GM18858 (cell line): ENCODE results near the gene ADCY2.
"Not testable (repeated sequence)": the region's sequence is repeated elsewhere in the genome, so short reads cannot be mapped to it uniquely, and the experiment has no call there.

Experiments
- ATAC-seq: cut with Tn5 transposase; IDR thresholded peaks from one replicate; pipeline ENCODE4 v1.9.1; 2021; ENCODE audit not compliant: unreplicated experiment

The ADCY2 gene

DNA sequence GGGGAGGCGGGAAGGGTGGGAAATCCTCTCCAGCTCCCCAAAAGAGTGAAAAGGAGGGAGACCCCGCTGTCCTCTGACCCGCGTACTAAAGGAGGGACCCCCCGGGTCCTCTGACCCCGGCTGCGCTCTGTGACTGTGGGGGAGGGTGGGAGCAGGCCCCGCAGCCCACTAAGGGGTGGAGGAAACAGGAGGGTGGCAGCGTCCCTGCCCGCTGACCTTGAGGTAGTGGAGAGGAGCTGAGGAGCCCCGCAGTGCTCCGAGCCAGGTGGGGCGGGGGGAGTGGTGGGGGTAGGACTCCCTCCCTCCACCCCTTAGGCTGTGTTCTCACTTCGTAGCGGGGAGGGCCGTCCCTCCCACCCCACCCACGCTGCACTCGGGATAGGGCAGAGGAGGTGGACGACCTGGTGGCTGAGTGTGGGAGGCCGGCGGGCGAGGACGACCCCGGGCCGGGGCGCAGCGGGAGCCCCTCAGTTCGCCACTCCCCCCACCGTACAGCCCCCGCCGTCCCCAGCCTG is 449 bp upstream of the ADCY2 start:
- ATAC-seq: no peak

DNA sequence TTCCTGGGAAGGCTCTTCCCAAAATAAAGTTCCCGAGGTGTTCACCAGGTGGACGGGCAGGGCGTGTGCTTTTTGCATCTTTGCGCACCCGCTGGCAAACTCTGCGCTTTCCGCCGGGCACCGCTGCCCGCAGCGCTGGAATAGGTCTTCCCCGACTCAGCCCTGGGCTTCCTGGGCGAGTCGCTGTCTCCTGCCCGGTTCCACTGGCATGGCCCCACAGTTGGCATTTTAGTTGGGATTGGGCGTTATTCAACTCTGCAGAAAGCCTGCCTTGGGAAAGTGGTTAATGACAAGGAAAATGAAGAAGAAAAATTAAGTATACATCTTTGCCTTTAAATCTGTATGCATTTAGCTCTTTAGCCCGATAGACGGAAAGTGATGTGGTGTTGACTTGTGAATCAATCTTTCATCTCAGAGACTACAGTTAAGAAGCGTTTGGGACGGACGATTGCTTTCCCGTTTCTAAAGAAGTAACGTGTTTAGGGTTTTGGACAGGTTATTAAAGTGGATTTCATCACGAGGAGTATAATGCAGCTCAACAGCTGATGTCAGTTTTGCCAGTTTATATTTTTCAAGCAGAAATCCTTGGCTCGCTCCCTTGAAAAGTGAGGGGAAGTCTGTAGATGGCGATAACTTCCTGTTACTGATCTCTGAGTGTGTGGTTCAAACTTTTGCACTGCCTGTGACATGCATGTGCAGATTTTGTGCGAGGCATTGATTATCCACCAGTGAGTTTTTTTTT is 946 bp downstream of the ADCY2 start:
- ATAC-seq: no peak

DNA sequence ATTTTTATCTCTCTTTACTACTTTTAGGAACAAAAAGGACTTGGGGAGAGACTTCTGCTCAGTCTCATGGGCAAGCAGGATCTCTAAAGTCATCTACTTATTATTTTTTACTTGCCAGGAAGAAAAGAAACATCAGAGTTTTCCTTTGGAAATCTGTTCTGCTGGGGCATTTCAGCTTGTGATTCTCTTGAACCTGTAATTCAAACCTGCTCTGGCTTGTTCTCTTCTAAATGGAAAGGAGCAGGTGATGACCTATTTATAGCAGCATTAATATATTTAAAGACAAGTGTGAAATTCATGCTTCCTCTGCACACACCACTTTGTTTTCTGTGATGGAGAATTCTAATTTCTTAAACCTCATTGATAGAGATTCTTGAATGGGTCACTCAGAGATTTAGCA is 2.0 kb downstream of the ADCY2 start:
- ATAC-seq: no peak

DNA sequence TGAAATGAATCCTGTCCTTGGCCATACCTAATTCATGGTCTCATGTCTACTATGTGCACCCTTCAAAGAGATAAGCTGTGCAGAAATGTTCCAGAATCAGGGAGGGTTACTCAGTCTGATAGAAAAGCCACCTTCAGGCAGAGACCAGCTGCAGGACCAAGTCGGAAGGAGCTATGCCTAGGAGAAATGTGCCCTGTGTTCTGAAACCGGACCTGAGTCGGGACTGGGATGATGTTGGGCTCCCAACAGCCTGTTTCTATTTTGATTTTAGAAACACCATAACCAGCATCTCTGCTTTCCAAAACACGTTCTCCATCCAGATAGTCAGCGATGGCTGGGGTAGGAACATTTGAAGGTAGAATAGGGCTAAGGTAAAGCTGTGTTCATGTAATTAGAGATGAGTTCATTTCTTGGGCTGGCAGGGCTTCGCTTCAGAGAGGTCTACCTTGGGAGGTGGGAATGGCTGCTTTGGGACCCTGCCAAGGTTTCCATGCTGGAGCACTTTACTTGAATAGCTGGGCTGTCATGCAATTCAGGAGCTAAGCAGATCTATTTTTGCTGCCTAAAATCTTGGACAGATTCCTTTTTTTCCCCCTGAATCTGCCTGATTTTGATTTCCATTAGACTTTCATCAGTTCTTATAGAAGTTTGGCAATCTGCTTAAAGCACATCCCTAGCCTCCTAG is 2.8 kb downstream of the ADCY2 start:
- no peak for ATAC-seq

DNA sequence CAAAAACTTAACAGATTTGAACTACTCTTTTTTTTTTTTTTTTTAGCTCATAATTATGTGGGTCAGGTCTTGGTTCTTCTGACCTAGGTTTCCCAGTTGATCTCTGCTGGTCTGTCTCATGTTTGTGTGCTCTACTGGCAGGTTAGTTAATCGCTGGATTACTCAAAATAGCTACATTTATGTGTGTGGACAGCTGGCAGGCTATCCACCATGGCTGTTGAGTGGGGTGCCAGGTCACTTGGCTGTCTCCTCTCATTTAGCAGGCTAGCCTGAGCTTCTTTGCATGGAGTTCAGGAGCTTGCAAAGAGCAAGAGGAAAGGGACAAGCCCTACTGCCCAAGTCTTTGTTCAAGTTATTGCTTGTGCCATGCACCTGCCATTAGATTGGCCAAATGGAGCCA is 9.3 kb downstream of the ADCY2 start:
- no peak for ATAC-seq

DNA sequence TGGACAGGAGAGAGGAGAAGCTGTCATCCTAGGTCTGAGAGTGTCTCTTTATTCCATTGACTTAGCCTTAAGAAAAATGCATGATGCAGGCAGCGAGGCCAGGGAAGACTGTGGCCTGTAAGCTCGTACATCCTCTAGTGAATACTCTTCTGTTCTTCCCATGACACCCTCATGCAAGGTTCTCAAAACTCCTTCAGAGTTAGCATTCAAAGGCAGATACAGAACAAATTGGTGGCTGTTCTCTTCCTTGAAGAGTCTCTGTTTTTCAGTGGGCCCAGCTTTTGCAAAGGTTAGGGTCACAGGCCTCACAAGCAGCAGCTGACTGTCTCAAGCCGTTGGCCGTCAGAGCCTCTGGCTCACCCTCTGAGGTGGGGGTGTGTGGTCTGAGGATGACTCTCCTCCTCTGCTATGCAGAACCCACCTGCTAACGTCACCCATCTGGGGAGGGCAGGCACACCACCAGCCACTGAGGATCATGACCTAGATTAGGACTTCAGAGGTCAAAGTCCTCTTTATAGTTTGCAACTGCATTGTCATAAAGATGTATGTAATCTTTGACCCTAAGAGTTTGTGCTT is 15.1 kb downstream of the ADCY2 start:
- ATAC-seq: no peak

DNA sequence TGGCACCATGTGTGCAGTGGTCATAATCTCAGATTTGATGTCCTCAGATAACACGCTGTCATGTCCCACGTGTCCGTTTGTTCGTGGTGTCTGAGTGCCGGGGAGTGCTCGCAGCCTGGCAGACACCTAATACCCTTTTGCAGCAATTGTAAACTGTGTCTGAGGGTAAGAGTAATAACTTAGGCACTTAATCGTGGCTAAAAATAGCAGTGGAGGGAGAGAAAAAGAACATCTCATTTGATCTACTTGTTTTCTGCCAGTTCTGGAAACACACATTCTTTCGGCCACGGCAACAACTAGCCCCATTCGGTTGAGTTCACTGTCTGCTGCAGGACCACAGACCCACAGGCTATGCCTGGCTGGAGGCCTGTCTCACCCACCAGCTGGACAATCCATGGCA is 16.5 kb downstream of the ADCY2 start:
- ATAC-seq: no peak

DNA sequence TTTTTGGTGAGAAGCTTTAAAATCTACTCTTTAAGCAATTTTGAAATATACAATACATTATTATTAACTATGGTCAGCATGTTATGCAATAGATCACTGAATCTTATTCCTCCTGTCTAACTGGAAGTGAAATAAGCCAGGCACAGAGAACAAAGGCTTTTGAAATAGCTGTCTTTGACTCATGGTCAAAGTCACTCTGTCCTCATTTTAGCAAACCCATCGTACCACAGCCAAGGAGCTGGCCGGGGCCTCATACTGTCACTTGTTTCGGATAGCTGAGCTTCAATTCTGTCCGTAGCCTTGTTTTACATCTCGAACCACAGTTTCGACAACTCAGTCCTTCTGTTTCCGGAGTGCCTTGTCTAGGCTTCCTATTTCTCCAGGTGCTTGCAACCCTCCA is 19.2 kb downstream of the ADCY2 start:
- no peak for ATAC-seq

DNA sequence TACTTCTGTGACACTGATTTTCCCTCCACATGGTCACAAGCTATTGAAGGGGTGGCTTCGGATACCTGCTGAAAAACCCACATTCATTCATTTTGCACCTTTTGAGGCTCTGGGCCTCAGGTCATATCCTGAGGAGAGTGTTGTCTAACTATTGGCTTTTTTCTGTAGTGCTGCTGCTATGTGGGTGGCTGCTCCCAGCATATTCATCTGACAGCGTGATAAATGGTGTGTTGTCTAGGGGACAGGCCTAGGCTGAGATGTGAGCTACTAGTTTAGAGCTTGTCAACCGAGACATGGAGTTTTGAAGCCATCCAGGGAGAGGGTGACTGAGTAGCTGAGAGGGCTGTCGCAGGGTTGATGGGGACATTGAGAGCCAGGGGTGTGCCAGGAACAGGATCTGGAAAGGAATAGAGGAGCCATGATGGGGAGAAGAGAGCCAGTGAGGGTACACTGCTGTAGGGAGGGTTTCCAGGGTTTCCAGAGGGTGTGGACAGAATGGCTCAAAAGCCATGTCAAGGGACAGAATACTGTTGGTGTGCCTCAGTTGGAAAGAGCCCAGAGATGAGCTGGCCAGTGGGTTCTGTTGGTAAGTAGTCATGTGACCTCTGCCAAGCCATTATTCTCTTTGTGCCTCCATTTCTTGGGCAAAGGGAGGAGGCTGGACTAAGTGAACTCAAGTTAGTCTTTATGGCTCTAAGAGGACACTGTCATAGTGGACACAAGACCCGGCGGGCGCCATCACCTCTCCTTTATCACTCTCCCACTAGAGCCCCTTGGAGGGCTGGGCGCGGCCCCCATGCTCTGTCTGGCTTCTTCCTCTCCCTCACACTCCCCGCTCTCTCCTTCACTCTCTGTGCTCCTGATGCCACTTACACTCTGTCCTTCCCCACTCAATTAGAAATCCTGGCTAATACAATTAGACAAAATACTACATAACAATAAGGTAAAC is 19.9 kb downstream of the ADCY2 start:
- no peak for ATAC-seq

DNA sequence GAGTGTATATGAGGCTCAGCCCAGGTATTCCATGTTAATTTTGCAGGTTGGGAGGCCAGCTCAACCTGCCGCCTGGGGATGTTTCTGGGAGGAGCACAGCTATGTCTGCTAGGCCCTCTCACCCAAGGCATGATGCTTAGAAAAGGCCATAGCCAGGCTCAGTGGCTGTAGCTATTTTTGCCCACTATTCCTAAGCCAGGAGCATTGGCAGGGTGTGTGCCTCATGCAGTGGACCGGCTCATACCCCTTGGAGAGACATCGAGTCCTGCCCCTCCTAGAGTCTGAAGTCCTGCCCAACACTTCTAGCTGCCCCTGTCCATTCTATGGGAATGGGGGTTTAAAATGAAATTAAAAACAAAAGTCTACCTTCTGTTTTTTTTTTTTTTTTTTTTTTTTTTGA is 22.3 kb downstream of the ADCY2 start:
- ATAC-seq: no peak

DNA sequence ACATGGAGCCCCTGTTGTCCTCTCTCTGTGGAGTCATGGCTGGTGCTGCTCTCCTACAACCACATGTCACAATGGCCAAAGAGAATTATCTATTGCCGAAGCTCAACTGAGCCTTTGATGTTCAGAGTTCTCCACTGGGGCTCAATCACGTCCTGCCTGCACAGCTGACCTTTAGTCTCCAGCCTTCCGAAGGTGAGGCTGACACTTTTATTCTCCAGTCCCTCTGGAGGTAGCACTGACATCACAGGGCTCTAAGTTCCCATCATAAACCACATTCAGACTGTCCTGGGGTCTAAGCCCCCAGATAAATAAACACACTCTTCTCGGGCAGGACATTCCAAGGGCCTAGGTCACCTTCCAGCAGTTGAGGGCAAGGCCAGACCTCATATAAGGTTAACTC is 23.4 kb downstream of the ADCY2 start:
- ATAC-seq: no peak

DNA sequence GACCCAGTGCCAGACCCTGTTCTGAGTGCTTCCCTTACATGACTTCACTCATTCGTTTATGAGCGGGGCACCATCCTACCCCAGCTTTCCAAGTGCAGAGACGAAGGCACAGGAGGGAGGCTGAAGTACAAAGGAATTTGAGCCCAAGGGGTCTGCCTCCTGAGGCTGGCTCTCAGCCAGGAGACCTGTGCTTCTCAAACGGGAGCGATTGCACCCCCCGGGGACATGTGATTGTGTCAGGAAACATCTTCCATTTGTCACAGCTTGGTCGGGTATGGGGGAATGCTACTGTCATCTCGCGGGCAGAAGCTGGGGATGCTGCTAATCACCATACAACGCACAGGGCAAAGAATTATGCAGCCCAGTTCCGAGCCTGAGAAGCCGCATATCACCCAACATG is 23.9 kb downstream of the ADCY2 start:
- no peak for ATAC-seq

DNA sequence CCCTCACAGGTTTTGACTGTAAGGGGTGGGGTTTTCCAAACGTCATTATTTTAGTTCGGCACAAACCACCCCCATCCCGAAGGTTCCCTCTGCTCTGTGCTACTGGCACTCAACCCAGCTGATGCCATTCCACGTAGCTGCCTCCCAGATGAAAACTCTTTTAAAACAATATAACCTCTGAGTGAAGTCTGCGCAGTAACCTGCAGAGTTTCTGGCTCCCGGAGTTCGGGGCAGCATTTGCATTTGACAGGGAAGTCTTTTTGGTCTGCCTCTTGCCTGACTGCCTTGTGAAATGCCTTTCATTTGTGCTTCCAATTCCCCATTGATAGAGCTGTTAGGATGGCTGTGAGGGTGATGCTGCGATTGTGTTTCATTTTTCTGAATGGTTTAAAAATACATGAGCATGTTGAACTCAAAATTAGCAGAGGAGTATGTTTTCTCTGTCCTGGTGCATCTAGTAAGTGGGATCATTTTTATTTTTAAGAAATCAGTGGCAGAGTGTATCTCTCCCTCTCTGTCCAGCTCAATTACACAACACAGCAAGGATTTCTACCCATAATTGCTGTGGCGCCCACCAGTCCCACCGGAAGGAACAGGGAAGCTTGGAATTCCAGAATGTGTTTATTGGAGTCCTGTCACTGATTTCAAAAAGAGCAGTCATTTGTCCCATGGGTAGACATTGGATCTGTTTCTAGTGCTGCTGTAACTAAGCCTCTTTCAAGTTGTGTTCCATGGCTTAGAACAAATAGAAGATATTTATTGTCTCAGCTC is 24.8 kb downstream of the ADCY2 start:
- ATAC-seq: no peak

DNA sequence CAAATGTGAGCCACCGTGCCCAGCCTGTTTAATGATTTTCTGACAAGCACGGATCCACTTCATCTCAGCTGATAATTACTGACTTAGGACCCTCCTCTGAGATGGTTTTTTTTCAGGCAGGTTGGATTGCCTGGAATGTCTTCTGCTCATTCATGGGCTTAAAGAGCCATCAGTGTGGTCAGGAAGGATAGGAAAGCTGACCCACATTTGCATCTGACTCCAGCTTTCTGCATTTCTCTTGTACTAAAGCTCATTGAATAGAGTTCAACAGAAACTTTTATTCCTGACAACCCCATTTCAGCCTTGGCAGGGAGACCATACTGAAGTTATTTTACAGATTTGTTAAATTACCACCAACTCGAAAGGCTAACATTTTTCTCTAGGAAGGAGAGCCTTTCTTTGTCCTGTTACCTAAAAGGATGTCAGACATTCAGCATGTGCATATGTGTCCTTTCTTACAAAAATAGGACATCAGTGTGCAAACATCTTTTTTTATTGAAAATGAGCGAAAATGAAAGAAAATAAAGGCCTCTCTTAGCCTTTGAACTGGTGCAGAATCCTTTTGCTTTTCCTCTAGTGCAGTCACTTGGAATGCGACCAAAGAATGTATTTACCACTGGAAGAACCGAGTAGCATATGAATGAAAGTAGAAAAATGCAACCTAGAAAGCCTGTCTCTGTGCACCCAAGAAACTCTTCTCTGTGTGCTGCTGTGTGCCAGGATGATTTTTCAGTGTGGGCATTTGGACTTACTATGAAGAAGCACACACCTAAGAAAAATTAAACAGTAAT is 26.6 kb downstream of the ADCY2 start:
- no peak for ATAC-seq

DNA sequence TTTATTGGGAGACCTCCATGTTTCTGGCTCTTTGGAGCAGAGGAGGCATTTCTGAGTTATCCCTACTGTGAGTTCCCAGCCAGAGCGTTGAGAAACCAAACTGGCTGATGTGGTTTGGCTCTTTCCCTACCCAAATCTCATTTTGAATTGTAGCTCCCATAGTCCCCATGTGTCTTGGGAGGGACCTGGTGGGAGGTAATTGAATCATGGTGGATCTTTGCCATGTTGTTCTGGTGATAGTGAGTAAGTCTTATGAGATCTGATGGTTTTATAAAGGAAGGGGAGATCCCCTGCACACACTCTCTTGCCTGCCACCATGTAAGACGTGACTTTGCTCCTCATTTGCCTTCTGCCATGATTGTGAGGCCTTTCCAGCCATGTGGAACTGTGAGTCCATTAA is 27.3 kb downstream of the ADCY2 start:
- not testable (repeated sequence) for ATAC-seq

DNA sequence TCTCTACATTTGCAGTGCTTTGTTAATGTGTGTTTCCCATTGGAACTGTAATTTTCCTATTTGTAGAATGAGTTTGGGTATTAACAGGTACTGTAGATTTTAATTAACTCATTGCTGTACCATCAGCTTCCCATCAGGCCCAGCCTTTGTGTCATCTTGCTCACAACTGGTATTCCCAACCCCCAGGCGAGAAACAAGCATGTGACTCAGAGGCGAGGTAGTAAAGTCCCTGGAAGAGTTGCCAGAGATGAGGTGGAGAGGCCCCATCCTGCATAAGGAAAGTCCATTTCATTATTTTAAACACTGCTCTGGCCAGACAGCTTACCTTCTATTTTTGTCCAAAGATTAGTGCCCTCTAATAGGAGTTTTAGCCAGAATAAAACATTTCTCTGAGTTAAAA is 29.9 kb downstream of the ADCY2 start:
- no peak for ATAC-seq

DNA sequence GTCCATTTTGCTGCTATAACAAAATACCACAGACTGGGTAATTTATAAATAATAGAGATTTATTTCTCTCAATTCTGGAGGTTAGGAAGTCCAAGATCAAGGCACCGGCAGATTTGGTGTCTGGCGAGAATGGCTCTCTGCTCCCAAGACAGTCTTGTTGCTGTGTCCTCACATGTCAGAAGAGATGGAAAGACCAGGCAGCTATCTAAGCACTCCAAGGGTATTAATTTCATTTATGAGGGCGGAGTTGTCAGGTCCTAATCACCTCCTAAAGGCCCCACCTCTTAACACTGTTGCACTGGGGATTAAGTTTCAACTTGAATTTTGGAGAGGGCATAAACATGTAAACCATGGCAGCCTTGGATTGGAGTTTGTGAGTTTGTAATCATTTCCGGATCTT is 30.3 kb downstream of the ADCY2 start:
- no peak for ATAC-seq

DNA sequence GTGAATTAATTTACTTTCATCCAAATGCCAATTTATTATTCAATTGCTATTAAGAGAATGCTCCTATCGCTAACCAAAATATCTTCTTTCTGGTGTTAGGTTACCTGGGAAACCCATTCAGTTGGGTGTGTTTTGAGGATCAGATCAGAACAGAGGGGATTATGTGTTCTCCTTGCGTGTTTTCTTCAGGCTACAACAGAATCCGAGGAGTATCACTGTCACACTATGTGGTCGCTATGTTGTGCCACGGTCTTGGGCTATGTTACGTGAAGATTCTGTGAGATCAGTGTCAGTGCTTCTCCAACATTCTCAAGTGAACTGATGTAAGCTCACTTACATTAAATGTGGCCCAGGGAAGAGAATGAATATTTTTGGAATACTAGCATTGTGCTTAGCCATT is 39.0 kb downstream of the ADCY2 start:
- ATAC-seq: no peak

DNA sequence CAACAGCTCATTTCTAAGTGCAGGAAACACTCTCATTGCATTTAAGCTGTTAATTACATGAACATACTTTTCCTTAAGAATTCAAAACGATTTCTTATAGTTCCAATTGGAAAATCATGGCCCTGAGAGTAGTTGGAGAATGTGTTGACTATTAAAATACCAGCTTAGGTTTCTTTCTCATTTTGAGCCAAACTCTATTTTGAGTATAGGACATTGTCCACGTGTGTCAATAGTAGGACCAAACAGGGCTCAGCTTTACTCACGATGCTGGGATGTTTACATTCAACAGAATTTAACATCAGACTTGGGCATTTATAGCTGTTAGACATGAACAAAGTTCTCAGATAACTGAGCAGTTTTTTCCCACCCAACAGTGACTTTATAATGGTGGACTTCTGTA is 39.6 kb downstream of the ADCY2 start:
- no peak for ATAC-seq

DNA sequence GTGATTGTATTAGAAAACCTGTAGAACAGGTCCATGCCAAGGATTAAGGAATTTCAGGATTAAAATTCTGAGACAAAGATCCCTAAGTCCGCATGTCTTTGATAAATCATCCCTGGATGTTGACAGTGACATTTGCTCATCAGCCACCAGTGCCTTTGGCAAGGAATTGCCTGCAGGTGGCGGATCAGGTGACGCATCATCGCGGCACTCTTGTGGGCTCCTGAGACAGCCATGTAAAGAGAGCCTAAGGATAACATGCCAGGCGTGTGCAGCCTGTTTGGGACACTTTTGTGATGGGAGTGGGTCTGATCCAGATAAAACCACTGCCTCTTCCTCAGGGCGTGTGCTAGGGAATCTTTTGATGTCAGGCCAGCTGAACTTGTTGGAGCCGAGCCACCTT is 40.6 kb downstream of the ADCY2 start:
- ATAC-seq: no peak
